Kidney (tissue), 14 donors: ENCODE measurements around the gene ZNF555. TPM values are rescaled to one million over a fixed set of nuclear protein-coding genes. Genes with fewer than 3 reads are reported as not detected.
"Not testable (repeated sequence)": the region's sequence is repeated elsewhere in the genome, so short reads cannot be mapped to it uniquely, and the experiment has no call there.

Source experiments
- DNase-seq, 5 donors: peaks; one replicate each; pipeline ENCODE4 v3.0.0-alpha.2; 2013 to 2020
- FAIRE-seq: peaks from 2 replicates; lab custom pipeline; 2012; peaks lifted over from hg19 to GRCh38; lab: Jason Lieb, UNC
- H3K27ac ChIP-seq, 2 donors: one replicate each; pipeline ENCODE4 v1.7.0; 2013; ENCODE audit warnings: low read depth in 2 of 2, low read length in 2 of 2, inconsistent platforms in 1 of 2
- H3K27me3 ChIP-seq: one replicate; pipeline ENCODE4 v1.7.1; 2013; ENCODE audit warnings: low read length, inconsistent platforms; ENCODE audit not compliant: control insufficient read depth, insufficient read depth
- H3K36me3 ChIP-seq, 3 donors: one replicate each; pipeline versions ENCODE4 v1.7.0 to v1.7.1; 2013; ENCODE audit warnings: low read length in 3 of 3, control low read depth in 1 of 3, inconsistent platforms in 1 of 3; ENCODE audit not compliant: insufficient read depth in 3 of 3, control insufficient read depth in 2 of 3
- H3K4me1 ChIP-seq, 3 donors: one replicate each; pipeline versions ENCODE4 v1.7.0 to v1.7.1; 2013; ENCODE audit warnings: low read length in 3 of 3, inconsistent platforms in 1 of 3, low read depth in 1 of 3; ENCODE audit not compliant: control insufficient read depth in 2 of 3, insufficient read depth in 2 of 3
- H3K4me3 ChIP-seq, 3 donors: one replicate each; pipeline versions ENCODE4 v1.7.0 to v1.8.1; 2013; ENCODE audit warnings: low read length in 3 of 3, control low read depth in 1 of 3, inconsistent platforms in 1 of 3
- H3K9ac ChIP-seq, 3 donors: one replicate each; pipeline versions ENCODE4 v1.7.0 to v1.7.1; 2013; ENCODE audit warnings: low read length in 3 of 3, control low read depth in 1 of 3, inconsistent platforms in 1 of 3
- H3K9me3 ChIP-seq, 3 donors: one replicate each; pipeline versions ENCODE4 v1.7.0 to v1.7.1; 2013; ENCODE audit warnings: low read length in 3 of 3, control low read depth in 1 of 3, inconsistent platforms in 1 of 3; ENCODE audit not compliant: control insufficient read depth in 2 of 3, insufficient read depth in 1 of 3
- intact Hi-C: fragments of 100-400 bp; cut with DNase I; formaldehyde crosslinking; loops from one replicate; pipeline ENCODE4 v1.11.1; 2022
- polyA plus RNA-seq: library from polyadenylated mRNA; stranded (reverse); fragments of 350-450 nt; fragmentation: Illumina TruSeq; extraction: RNeasy Lipid Tissue Mini Kit (QIAGEN cat#74804); gene quantifications from one replicate; pipeline ENCODE4 v1.2.3, GENCODE V29; 2014; ENCODE audit warnings: low read depth, low replicate concordance; ENCODE audit not compliant: insufficient read depth
- total RNA-seq: library from RNA; stranded (reverse); fragmentation: NEBNext Ultra II Directional; extraction: Animal tissue kit (Norgen Biotek cat#: 25700); gene quantifications from one replicate; pipeline ENCODE4 v1.2.1, GENCODE V29; 2021
- TF ChIP-seq, protein P1 (sequence below): IDR thresholded peaks from 3 replicates; pipeline ENCODE4 v1.5.1; 2012; ENCODE audit warnings: mild to moderate bottlenecking, moderate library complexity, borderline replicate concordance; ENCODE audit not compliant: insufficient read depth; ENCODE audit errors: extremely low read depth
- donor health status: control.
- donor health status: control.
- donor health status: control.
- donor health status: control.
- donor health status: control.
- donor health status: DM: yes; HTN: yes; CAD: no.
- donor health status: Normal renal cell carcinoma (clear cell type).

The ZNF555 gene
- total and polyA plus RNA-seq, 2 donors from 2014 or later = 3.9 to 9.8 TPM

GRCh38 chr19:2896694-2897093 is 55.4 kb downstream of the ZNF555 start:
- Histone ChIP-seq H3K27me3 (no peaks in the 10 kb centered on the region), H3K4me3 (no peak overlapping the region), H3K9ac (no peak overlapping the region), H3K9me3 (peaks cover 0 to 7% (median 0%) of the 10 kb centered on the region in 3 donors), H3K4me1 (no peaks in the 10 kb centered on the region), H3K36me3 (no peaks in the 10 kb centered on the region), H3K27ac (no peak overlapping the region)
- TF ChIP-seq, protein P1, sequence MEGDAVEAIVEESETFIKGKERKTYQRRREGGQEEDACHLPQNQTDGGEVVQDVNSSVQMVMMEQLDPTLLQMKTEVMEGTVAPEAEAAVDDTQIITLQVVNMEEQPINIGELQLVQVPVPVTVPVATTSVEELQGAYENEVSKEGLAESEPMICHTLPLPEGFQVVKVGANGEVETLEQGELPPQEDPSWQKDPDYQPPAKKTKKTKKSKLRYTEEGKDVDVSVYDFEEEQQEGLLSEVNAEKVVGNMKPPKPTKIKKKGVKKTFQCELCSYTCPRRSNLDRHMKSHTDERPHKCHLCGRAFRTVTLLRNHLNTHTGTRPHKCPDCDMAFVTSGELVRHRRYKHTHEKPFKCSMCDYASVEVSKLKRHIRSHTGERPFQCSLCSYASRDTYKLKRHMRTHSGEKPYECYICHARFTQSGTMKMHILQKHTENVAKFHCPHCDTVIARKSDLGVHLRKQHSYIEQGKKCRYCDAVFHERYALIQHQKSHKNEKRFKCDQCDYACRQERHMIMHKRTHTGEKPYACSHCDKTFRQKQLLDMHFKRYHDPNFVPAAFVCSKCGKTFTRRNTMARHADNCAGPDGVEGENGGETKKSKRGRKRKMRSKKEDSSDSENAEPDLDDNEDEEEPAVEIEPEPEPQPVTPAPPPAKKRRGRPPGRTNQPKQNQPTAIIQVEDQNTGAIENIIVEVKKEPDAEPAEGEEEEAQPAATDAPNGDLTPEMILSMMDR = no peak
- FAIRE-seq = no peak
- intact Hi-C loops = no loop called here
- no peak for DNase-seq

GRCh38 chr19:2900296-2901252 is 59.3 kb downstream of the ZNF555 start, which contains the start of gene ZNF57:
Gene ZNF57 (plus strand): TSS chr19:2900928. CDS start chr19:2901046, 118 bp downstream.
- Histone ChIP-seq H3K27me3 (no peaks in the 10 kb centered on the region), H3K36me3 (no peaks in the 10 kb centered on the region), H3K9ac (peak within 1 kb of the TSS in 2 of 3 donors; percentile 68 to 71), H3K4me1 (peaks cover 0 to 2% (median 0%) of the 10 kb centered on the region in 3 donors), H3K4me3 (peak within 1 kb of the TSS; percentile 72 to 78 (median 78)), H3K27ac (peak within 1 kb of the TSS; percentile 86 to 92), H3K9me3 (peaks cover 0 to 7% (median 0%) of the 10 kb centered on the region in 3 donors)
- intact Hi-C loops = no loop called here
- TF ChIP-seq, protein P1 = no peak
- peak; percentile 99 to 100 (median 100) for DNase-seq
- peak; percentile 98 for FAIRE-seq

GRCh38 chr19:2902590-2903218 is 61.4 kb downstream of the ZNF555 start:
- H3K4me1 ChIP-seq = peaks cover 0 to 2% (median 0%) of the 10 kb centered on the region in 3 donors
- DNase-seq (no peak), FAIRE-seq (no peak)
- intact Hi-C loops = no loop called here
- no peaks in the 10 kb centered on the region for H3K36me3 ChIP-seq
- H3K9me3 ChIP-seq = no peaks in the 10 kb centered on the region
- H3K4me3 ChIP-seq = no peak overlapping the region
- TF ChIP-seq, protein P1 = no peak
- H3K9ac ChIP-seq = no peak overlapping the region
- H3K27me3 ChIP-seq = no peaks in the 10 kb centered on the region
- H3K27ac ChIP-seq = no peak overlapping the region

- DNase-seq, H3K4me1 ChIP-seq, H3K9ac ChIP-seq, H3K27ac ChIP-seq, H3K27me3 ChIP-seq, intact Hi-C loops, FAIRE-seq, H3K36me3 ChIP-seq, H3K4me3 ChIP-seq, H3K9me3 ChIP-seq: not testable (repeated sequence)
Observed at GRCh38 chr19:2903326-2903725, 62.1 kb downstream of the ZNF555 start.
